H9 (cell line): Measurements from ENCODE around the gene TPCN2. TPM values are rescaled to one million over a fixed set of nuclear protein-coding genes. Genes with fewer than 3 reads are reported as not detected.

Experiments used
- DNase-seq: peaks from one replicate; pipeline ENCODE4 v3.0.0-alpha.2; 2017
- H2AFZ ChIP-seq: one replicate; pipeline ENCODE4 v1.6.1; 2013; ENCODE audit warnings: mild to moderate bottlenecking, low read length, control low read depth, moderate library complexity
- H2AK5ac ChIP-seq: 2 replicates; pipeline ENCODE4 v1.6.1; 2013; ENCODE audit warnings: low read length, control low read depth, mixed read lengths; ENCODE audit not compliant: insufficient read length
- H2BK120ac ChIP-seq: one replicate; pipeline ENCODE4 v1.6.1; 2013; ENCODE audit warnings: low read depth, mild to moderate bottlenecking, low read length, control low read depth, inconsistent platforms; ENCODE audit not compliant: poor library complexity, severe bottlenecking
- H2BK12ac ChIP-seq: 2 replicates; pipeline ENCODE4 v1.6.1; 2013; ENCODE audit warnings: low read length, control low read depth, mixed read lengths, low read depth; ENCODE audit not compliant: insufficient read length
- H2BK15ac ChIP-seq: 2 replicates; pipeline ENCODE4 v1.6.1; 2013; ENCODE audit warnings: low read depth, low read length, control low read depth
- H2BK20ac ChIP-seq: one replicate; pipeline ENCODE4 v1.6.1; 2013; ENCODE audit warnings: low read depth, mild to moderate bottlenecking, low read length, control low read depth, inconsistent platforms; ENCODE audit not compliant: poor library complexity, severe bottlenecking
- H2BK5ac ChIP-seq: 2 replicates; pipeline ENCODE4 v1.6.1; 2013; ENCODE audit warnings: low read length, control low read depth, mixed read lengths; ENCODE audit not compliant: insufficient read length
- H3K14ac ChIP-seq: 2 replicates; pipeline ENCODE4 v1.6.1; 2013; ENCODE audit warnings: low read length, control low read depth; ENCODE audit not compliant: insufficient read depth
- H3K18ac ChIP-seq: 2 replicates; pipeline ENCODE4 v1.6.1; 2013; ENCODE audit warnings: low read depth, mild to moderate bottlenecking, mixed read lengths, low read length, control low read depth; ENCODE audit not compliant: insufficient read length
- H3K23ac ChIP-seq: 2 replicates; pipeline ENCODE4 v1.6.1; 2013; ENCODE audit warnings: low read length, control low read depth, mixed read lengths, low read depth; ENCODE audit not compliant: insufficient read length
- H3K23me2 ChIP-seq: 2 replicates; pipeline ENCODE4 v1.6.1; 2013; ENCODE audit warnings: low read depth, mild to moderate bottlenecking, mixed read lengths, low read length, control low read depth; ENCODE audit not compliant: insufficient read length, poor library complexity, severe bottlenecking
- H3K27ac ChIP-seq: 2 replicates; pipeline ENCODE4 v1.5.1; 2013; ENCODE audit warnings: low read length, control low read depth, mixed read lengths, low read depth; ENCODE audit not compliant: insufficient read length
- H3K27me3 ChIP-seq: 2 replicates; pipeline ENCODE4 v1.6.1; 2013; ENCODE audit warnings: low read length, control low read depth, inconsistent platforms; ENCODE audit not compliant: insufficient read depth
- H3K4ac ChIP-seq: 2 replicates; pipeline ENCODE4 v1.6.1; 2013; ENCODE audit warnings: low read depth, mild to moderate bottlenecking, control low read depth, inconsistent platforms, low read length, moderate library complexity
- H3K4me1 ChIP-seq: 2 replicates; pipeline ENCODE4 v1.6.1; 2013; ENCODE audit warnings: low read length, control low read depth, inconsistent platforms; ENCODE audit not compliant: insufficient read depth
- H3K4me2 ChIP-seq: 2 replicates; pipeline ENCODE4 v1.6.1; 2013; ENCODE audit warnings: low read length, control low read depth, mixed read lengths; ENCODE audit not compliant: insufficient read length, insufficient read depth
- H3K56ac ChIP-seq: 2 replicates; pipeline ENCODE4 v1.6.1; 2013; ENCODE audit warnings: low read depth, mild to moderate bottlenecking, mixed read lengths, low read length, control low read depth; ENCODE audit not compliant: insufficient read length
- H3K79me1 ChIP-seq: 2 replicates; pipeline ENCODE4 v1.6.1; 2013; ENCODE audit warnings: low read depth, mild to moderate bottlenecking, moderate library complexity, low read length, control low read depth, inconsistent platforms; ENCODE audit not compliant: insufficient read depth, poor library complexity, severe bottlenecking
- H3K79me2 ChIP-seq: 2 replicates; pipeline ENCODE4 v1.6.1; 2013; ENCODE audit warnings: low read length, control low read depth, inconsistent platforms; ENCODE audit not compliant: insufficient read depth
- H3K9ac ChIP-seq: 2 replicates; pipeline ENCODE4 v1.6.1; 2013; ENCODE audit warnings: low read length, control low read depth, mixed read lengths; ENCODE audit not compliant: insufficient read length; ENCODE audit errors: extremely low read depth
- H3K9me3 ChIP-seq: one replicate; pipeline ENCODE4 v1.6.1; 2013; ENCODE audit warnings: low read depth, low read length, inconsistent platforms; ENCODE audit not compliant: control insufficient read depth
- H3T11ph ChIP-seq: one replicate; pipeline ENCODE4 v1.6.1; 2013; ENCODE audit warnings: mild to moderate bottlenecking, low read length, control low read depth, inconsistent platforms
- H4K20me1 ChIP-seq: one replicate; pipeline ENCODE4 v1.6.1; 2013; ENCODE audit not compliant: control insufficient read depth, insufficient read length, insufficient read depth
- H4K5ac ChIP-seq: 2 replicates; pipeline ENCODE4 v1.6.1; 2013; ENCODE audit warnings: low read depth, mild to moderate bottlenecking, mixed read lengths, low read length, control low read depth; ENCODE audit not compliant: insufficient read length
- H4K8ac ChIP-seq: replicated peaks from 2 replicates; pipeline ENCODE4 v1.6.1; 2013; ENCODE audit warnings: low read length, control low read depth, mixed read lengths, low read depth; ENCODE audit not compliant: insufficient read length
- H4K91ac ChIP-seq: 2 replicates; pipeline ENCODE4 v1.6.1; 2013; ENCODE audit warnings: low read depth, mild to moderate bottlenecking, moderate library complexity, mixed read lengths, low read length, control low read depth; ENCODE audit not compliant: insufficient read length
- H3K27ac Mint-ChIP-seq, 3 experiments: 2 replicates in 2 of 3; 3 replicates in 1 of 3; pipeline ENCODE4 v1.8.0; 2020 to 2021; ENCODE audit warnings: mixed read lengths in 3 of 3, mild to moderate bottlenecking in 1 of 3, moderate library complexity in 1 of 3
- H3K27me3 Mint-ChIP-seq: 2 replicates; pipeline ENCODE4 v1.8.0; 2021; ENCODE audit warnings: low read depth, mild to moderate bottlenecking, moderate library complexity, mixed read lengths
- H3K36me3 Mint-ChIP-seq, 3 experiments: 2 replicates in 2 of 3; 3 replicates in 1 of 3; pipeline ENCODE4 v1.8.0; 2020 to 2021; ENCODE audit warnings: low read depth in 3 of 3, mixed read lengths in 3 of 3; ENCODE audit not compliant: insufficient read depth in 1 of 3
- H3K4me1 Mint-ChIP-seq, 2 experiments: 2 replicates each; pipeline ENCODE4 v1.8.0; 2020; ENCODE audit warnings: mixed read lengths in 2 of 2
- H3K4me3 Mint-ChIP-seq, 2 experiments: 2 replicates in 1 of 2; 3 replicates in 1 of 2; pipeline ENCODE4 v1.8.0; 2020 to 2021; ENCODE audit warnings: mild to moderate bottlenecking in 2 of 2, mixed read lengths in 2 of 2, moderate library complexity in 1 of 2
- H3K9me3 Mint-ChIP-seq, 2 experiments: 2 replicates in 1 of 2; 3 replicates in 1 of 2; pipeline ENCODE4 v1.8.0; 2020; ENCODE audit warnings: mild to moderate bottlenecking in 2 of 2, mixed read lengths in 2 of 2, moderate library complexity in 1 of 2
- CTCF ChIP-seq: fragments of 200-600 bp; sonication (generic); conservative IDR thresholded peaks from 3 replicates; pipeline ENCODE4 v1.8.0; 2021; ENCODE audit warnings: antibody characterized with exemption, mild to moderate bottlenecking
- WGBS: extraction: QIAGEN DNeasy Blood & Tissue Kit; methylation state at CpG from one replicate; pipeline ENCODE4 v1.1.7; 2013; ENCODE audit warnings: missing lambda C conversion rate, low lambda C conversion rate, mixed read lengths; ENCODE audit not compliant: insufficient read length; ENCODE audit errors: extremely low coverage; 5-methylcytosine and 5-hydroxymethylcytosine counted together
- total RNA-seq: library from RNA; stranded (reverse); gene quantifications from 2 replicates; pipeline ENCODE4 v1.2.1, GENCODE V29; 2021

Gene TPCN2
- total RNA-seq, 1 experiment from 2014 or later: 16.8 TPM

- peaks cover 0 to 13% (median 7%) of the 10 kb centered on the region in 3 experiments; a peak in 4 of 7 replicates for H3K36me3 Mint-ChIP-seq
- Histone ChIP-seq H3K56ac (no peak overlapping the region), H3K23ac (no peak overlapping the region), H3K4me2 (no peak overlapping the region), H2AK5ac (no peak overlapping the region), H4K91ac (no peak overlapping the region), H2BK120ac (no peak overlapping the region), H3K9me3 (no peaks in the 10 kb centered on the region), H3T11ph (no peak overlapping the region), H4K5ac (no peak overlapping the region), H4K20me1 (no peaks in the 10 kb centered on the region), H2BK12ac (no peak overlapping the region), H3K27ac (no peak overlapping the region), H3K27me3 (no peaks in the 10 kb centered on the region), H3K23me2 (peaks cover 5% of the 10 kb centered on the region), H2BK20ac (no peak overlapping the region), H3K4me1 (peaks cover 4% of the 10 kb centered on the region; the same call in 1 of the 2 replicates), H2AFZ (no peak overlapping the region), H3K9ac (no peak overlapping the region), H4K8ac (no peak overlapping the region), H3K4ac (no peak overlapping the region), H3K79me2 (peaks cover 15% of the 10 kb centered on the region; the same call in 1 of the 2 replicates), H3K14ac (peak overlapping the region; percentile 56; the same call in 1 of the 2 replicates), H2BK5ac (no peak overlapping the region), H3K79me1 (peaks cover 5% of the 10 kb centered on the region), H3K18ac (no peak overlapping the region), H2BK15ac (no peak overlapping the region)
- H3K9me3 Mint-ChIP-seq: no peaks in the 10 kb centered on the region
- no peak for TF ChIP-seq CTCF
- peak overlapping the region; percentile 55 to 87 (median 58); a peak in 5 of 7 replicates for H3K27ac Mint-ChIP-seq
- no peaks in the 10 kb centered on the region for H3K27me3 Mint-ChIP-seq
- WGBS: no CpG with 5 or more reads among the region's 20 CpGs
- H3K4me1 Mint-ChIP-seq: peaks cover 14 to 17% of the 10 kb centered on the region in 2 experiments
- no peak overlapping the region for H3K4me3 Mint-ChIP-seq
- no peak for DNase-seq
Measured at GRCh38 chr11:69051381-69052342, 2.9 kb downstream of the TPCN2 start.
